Upper lobe of right lung (tissue), 1 donor: ENCODE results near the gene WBP2NL. TPM values are rescaled to one million over a fixed set of nuclear protein-coding genes. Genes with fewer than 3 reads are reported as not detected.

Experiments used
- ATAC-seq: fragments of 200-7000 bp; cut with Tn5 transposase; one replicate; pipeline ENCODE4 v1.9.1; 2020; ENCODE audit warnings: mild to moderate bottlenecking, moderate library complexity
- DNase-seq: peaks from one replicate; pipeline ENCODE4 v3.0.0-alpha.2; 2020
- H3K27ac ChIP-seq: fragments of 200-600 bp; one replicate; pipeline ENCODE4 v1.8.0; 2022
- H3K27me3 ChIP-seq: fragments of 200-600 bp; one replicate; pipeline ENCODE4 v1.8.0; 2022; ENCODE audit warnings: mild to moderate bottlenecking
- H3K36me3 ChIP-seq: fragments of 200-600 bp; one replicate; pipeline ENCODE4 v1.8.0; 2022
- H3K4me1 ChIP-seq: fragments of 200-600 bp; one replicate; pipeline ENCODE4 v1.8.0; 2022
- H3K4me3 ChIP-seq: fragments of 200-600 bp; one replicate; pipeline ENCODE4 v1.8.0; 2022; ENCODE audit warnings: mild to moderate bottlenecking
- H3K9me3 ChIP-seq: fragments of 200-600 bp; one replicate; pipeline ENCODE4 v1.8.0; 2022
- intact Hi-C: fragments of 100-400 bp; cut with DNase I; formaldehyde crosslinking; loops from one replicate; pipeline ENCODE4 v1.11.0; 2022
- total RNA-seq: library from RNA; stranded (reverse); fragmentation: NEBNext Ultra II Directional; extraction: Animal tissue kit (Norgen Biotek cat#: 25700); gene quantifications from one replicate; pipeline ENCODE4 v1.2.1, GENCODE V29; 2021
- TF ChIP-seq, protein P1 (sequence below): fragments of 200-600 bp; IDR thresholded peaks from one replicate; pipeline ENCODE4 v1.8.0; 2022; ENCODE audit warnings: antibody characterized with exemption
- donor health status: DM: no; HTN: yes; CAD: no; lungs with severe emphysema.

WBP2NL gene
- total RNA-seq, 1 donor from 2014 or later: 1.3 TPM

DNA sequence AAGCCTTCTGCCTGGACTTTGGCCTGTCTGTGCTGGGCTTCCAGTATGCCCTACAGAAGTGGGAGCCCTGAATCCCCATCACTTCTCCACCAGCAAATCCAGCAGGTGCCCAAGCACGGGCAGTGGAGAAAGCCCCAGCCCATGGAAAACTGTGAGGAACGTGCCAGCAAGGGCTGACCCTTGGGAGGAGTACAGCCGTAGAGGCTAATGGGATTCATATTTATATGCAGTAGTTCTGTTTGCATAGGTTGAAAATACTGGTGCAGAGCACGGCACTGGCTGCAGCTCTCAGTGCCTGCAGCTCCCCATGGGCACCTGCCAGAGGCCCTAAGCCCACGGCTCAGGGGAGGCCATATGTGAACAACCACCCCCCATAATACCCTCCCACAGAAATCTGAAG lies 61.9 kb downstream of the WBP2NL start:
- TF ChIP-seq, protein P1, sequence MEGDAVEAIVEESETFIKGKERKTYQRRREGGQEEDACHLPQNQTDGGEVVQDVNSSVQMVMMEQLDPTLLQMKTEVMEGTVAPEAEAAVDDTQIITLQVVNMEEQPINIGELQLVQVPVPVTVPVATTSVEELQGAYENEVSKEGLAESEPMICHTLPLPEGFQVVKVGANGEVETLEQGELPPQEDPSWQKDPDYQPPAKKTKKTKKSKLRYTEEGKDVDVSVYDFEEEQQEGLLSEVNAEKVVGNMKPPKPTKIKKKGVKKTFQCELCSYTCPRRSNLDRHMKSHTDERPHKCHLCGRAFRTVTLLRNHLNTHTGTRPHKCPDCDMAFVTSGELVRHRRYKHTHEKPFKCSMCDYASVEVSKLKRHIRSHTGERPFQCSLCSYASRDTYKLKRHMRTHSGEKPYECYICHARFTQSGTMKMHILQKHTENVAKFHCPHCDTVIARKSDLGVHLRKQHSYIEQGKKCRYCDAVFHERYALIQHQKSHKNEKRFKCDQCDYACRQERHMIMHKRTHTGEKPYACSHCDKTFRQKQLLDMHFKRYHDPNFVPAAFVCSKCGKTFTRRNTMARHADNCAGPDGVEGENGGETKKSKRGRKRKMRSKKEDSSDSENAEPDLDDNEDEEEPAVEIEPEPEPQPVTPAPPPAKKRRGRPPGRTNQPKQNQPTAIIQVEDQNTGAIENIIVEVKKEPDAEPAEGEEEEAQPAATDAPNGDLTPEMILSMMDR: no peak
- ATAC-seq (no peak), DNase-seq (no peak)
- Histone ChIP-seq H3K27me3 (no peaks in the 10 kb centered on the region), H3K27ac (no peak overlapping the region), H3K4me3 (no peak overlapping the region), H3K9me3 (peaks cover 11% of the 10 kb centered on the region), H3K36me3 (peaks cover 42% of the 10 kb centered on the region), H3K4me1 (no peaks in the 10 kb centered on the region)
- intact Hi-C loops: no loop called here

DNA sequence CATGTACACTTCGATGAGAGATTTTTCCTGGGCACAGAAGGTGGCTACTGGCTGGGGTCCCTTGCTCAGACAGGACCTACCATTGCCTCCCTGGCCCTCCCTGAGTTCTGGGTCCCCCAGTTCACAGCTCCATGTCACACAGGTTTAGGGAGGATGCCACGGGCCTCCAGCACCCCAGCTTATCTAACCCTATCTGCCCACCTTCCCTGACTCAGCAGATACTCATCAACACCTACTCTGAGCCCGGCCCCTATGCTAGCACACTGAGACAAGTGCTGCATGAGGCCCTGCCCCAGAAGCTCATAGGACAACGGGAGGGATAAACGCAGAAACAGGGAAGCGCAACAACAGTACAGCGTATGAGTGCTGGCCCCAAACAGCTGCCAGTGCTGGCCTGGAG lies 62.5 kb downstream of the WBP2NL start:
- no peak for ATAC-seq
- TF ChIP-seq, protein P1: no peak

DNA sequence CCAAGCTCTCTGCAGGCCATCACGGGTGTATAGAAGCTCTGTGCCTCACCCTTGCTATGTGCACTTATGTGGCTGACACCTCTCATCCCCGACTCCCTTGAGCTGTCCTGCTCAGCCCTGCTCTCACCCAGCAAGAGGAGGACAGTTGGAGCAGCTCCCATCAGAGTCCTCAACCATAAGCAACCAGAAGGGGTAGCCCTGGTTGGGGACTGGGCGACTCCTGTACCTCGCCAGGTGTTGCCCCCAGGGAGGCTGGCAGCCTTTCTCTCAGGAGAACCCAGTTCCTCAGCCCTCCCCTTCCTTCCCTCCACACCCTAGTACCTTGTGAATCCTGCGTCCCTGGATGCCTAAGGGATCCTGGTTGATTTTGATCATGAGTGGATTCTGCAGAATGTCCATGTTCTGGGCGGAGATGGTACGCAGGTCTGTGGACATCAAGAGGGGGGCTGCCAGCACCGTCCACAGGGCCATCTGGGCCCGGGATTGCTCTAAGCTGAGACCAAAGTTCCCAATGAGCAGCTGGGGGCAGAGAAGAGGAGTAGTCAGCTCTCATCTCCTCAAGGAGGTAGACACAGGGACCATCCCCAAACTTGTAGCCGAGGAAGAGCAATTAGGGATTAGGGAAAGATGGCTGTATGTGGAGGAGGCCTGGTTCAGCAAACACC lies 64.0 kb downstream of the WBP2NL start:
- DNase-seq (no peak), ATAC-seq (no peak)
- H3K27ac ChIP-seq: no peak overlapping the region
- no peaks in the 10 kb centered on the region for H3K27me3 ChIP-seq
- intact Hi-C loops: no loop called here
- H3K36me3 ChIP-seq: peaks cover 60% of the 10 kb centered on the region
- no peaks in the 10 kb centered on the region for H3K9me3 ChIP-seq
- H3K4me1 ChIP-seq: no peaks in the 10 kb centered on the region
- H3K4me3 ChIP-seq: no peak overlapping the region
- TF ChIP-seq, protein P1: no peak

More for the DNA sequence above, 62.5 kb downstream of the WBP2NL start:
- intact Hi-C loops: no loop called here
- Histone ChIP-seq H3K36me3 (peaks cover 47% of the 10 kb centered on the region), H3K4me1 (no peaks in the 10 kb centered on the region), H3K4me3 (no peak overlapping the region), H3K27me3 (no peaks in the 10 kb centered on the region), H3K9me3 (peaks cover 11% of the 10 kb centered on the region), H3K27ac (no peak overlapping the region)
- no peak for DNase-seq

DNA sequence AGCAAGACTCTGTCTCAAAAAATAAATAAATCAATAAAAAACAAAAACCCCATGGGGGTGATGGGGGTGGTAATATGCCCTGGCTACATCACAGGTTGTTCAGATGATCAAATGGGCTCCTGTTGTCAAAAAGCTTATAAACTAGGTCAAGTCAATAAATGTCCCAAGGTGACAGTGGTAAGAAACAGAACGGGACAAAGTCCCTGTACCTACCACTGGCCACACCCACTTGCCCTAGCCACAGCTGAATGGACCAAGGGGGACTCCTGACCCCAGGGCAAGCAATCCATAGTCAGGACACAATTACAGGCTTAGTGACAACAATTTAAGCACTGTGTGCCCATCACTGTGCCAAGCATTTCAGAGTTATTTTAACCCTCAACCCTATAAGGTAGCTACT lies 66.0 kb downstream of the WBP2NL start:
- intact Hi-C loops: no loop called here
- peaks cover 56% of the 10 kb centered on the region for H3K36me3 ChIP-seq
- TF ChIP-seq, protein P1: no peak
- peaks cover 3% of the 10 kb centered on the region for H3K4me1 ChIP-seq
- H3K27ac ChIP-seq: no peak overlapping the region
- ATAC-seq: no peak
- no peak overlapping the region for H3K4me3 ChIP-seq
- H3K27me3 ChIP-seq: no peaks in the 10 kb centered on the region
- DNase-seq: no peak
- no peaks in the 10 kb centered on the region for H3K9me3 ChIP-seq

DNA sequence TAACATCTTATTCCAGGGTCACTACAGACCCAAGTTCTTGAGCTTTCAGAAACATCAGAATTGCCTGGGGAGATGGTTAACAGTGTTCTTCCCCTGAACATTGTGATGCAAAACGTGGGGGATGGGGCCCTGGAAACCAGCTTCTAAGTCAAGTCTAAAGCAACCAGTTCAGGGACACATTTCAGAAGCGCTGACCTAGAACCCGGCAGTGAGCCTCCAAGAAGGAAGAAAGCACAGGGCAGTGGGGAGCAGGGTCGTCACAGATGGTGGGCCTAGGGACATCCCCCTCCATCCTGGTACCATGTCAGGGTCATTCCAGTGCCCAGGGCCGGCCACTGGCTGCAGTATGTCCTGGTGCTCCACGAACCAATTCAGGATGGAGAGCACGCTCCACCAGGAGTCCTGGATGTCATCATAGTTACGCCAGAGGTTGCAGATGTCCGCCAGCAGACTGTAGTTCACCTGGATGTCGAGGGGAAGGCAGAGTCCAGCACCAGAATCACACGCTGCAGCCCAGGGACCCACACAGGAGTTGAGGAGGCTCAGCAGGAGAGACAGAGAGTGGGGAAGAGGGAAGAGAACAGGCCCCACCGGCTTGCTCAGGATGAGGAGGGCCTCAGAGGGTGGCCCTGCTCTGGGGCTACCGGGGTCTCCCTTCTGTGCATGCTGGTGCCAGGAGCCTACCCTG lies 67.0 kb downstream of the WBP2NL start:
- no peak for DNase-seq
- Histone ChIP-seq H3K9me3 (no peaks in the 10 kb centered on the region), H3K27me3 (no peaks in the 10 kb centered on the region), H3K4me1 (peaks cover 9% of the 10 kb centered on the region), H3K36me3 (peaks cover 46% of the 10 kb centered on the region), H3K27ac (no peak overlapping the region), H3K4me3 (no peak overlapping the region)
- TF ChIP-seq, protein P1: no peak
- ATAC-seq: no peak
- intact Hi-C loops: no loop called here
